Stimulated activated naive B cell treated with anti-CD40 and anti-IgM and Interleukin-4, amounts not matched to agents 10 μg/mL and 1 μg/mL and 100 μg/mL, for 72 hours (primary cell): ENCODE results near the gene DUS3L.

Source experiments
- ATAC-seq, 2 donors: fragments of 150-1000 bp; cut with Tn5 transposase; replicated peaks; 2 replicates each; pipeline ENCODE4 v1.10.0; 2021; ENCODE audit warnings: moderate library complexity in 1 of 2
- DNase-seq: peaks from one replicate; pipeline ENCODE4 v3.0.0; 2021
- H3K27ac Mint-ChIP-seq: one replicate; pipeline ENCODE4 v1.8.0; 2022; ENCODE audit warnings: mild to moderate bottlenecking, mixed read lengths
- H3K27me3 Mint-ChIP-seq, 2 donors: one replicate each; pipeline ENCODE4 v1.8.0; 2022; ENCODE audit warnings: mixed read lengths in 2 of 2
- H3K36me3 Mint-ChIP-seq, 2 donors: one replicate each; pipeline ENCODE4 v1.8.0; 2022; ENCODE audit warnings: mixed read lengths in 2 of 2, mild to moderate bottlenecking in 1 of 2
- H3K4me1 Mint-ChIP-seq, 2 donors: one replicate each; pipeline ENCODE4 v1.8.0; 2022; ENCODE audit warnings: mixed read lengths in 2 of 2, mild to moderate bottlenecking in 1 of 2
- H3K4me3 Mint-ChIP-seq, 2 donors: one replicate each; pipeline ENCODE4 v1.8.0; 2022; ENCODE audit warnings: mild to moderate bottlenecking in 2 of 2, mixed read lengths in 2 of 2, moderate library complexity in 1 of 2
- H3K9me3 Mint-ChIP-seq, 2 donors: one replicate each; pipeline ENCODE4 v1.8.0; 2022; ENCODE audit warnings: mixed read lengths in 2 of 2, mild to moderate bottlenecking in 1 of 2

DUS3L gene

DNA sequence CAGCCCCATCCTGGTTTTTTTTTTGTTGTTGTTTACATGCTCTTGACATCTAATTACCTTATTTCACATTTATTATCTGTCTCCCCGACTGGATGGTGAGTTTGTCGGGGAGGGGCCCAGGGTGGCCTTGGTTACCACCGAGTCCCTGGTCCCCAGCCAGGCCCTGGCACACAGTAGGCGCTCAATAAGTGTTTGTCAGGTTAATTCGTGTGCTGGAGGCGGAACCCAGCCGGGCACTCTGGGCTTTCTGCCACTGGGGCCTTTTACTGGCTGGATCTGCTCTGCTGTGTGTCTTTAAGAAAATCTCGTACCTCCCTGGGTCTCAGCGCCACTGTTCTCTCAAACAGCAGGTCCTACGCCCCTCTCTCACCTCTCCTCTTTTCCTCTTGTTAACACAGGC, 18.5 kb upstream of the DUS3L start:
- Mint-ChIP-seq H3K27me3 (peaks cover 2 to 7% of the 10 kb centered on the region in 2 donors), H3K36me3 (no peaks in the 10 kb centered on the region), H3K27ac (no peak overlapping the region), H3K4me3 (no peak overlapping the region), H3K4me1 (peaks cover 0 to 2% of the 10 kb centered on the region in 2 donors), H3K9me3 (peaks cover 0 to 2% of the 10 kb centered on the region in 2 donors)
- no peak for ATAC-seq
- DNase-seq, result no peak

DNA sequence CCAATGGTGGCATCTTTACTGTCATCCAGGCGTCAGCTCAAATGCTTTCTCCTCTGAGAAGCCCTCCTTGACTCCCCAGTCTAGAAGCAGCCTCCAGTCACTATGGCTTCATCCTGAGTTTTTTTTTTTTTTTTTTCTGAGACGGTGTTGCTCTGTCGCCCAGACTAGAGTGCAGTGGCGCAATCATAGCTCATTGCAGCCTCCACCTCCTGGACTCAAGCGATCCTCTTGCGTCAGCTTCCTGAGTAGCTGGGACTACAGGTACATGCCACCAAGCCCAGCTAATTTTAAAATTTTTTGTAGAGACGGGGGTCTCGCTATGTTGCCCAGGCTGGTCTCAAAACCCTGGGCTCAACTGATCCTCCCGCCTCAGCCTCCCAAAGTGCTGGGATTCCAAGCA, 18.1 kb upstream of the DUS3L start:
- peaks cover 6 to 11% of the 10 kb centered on the region in 2 donors for H3K27me3 Mint-ChIP-seq
- ATAC-seq (no peak), DNase-seq (no peak)
- H3K9me3 Mint-ChIP-seq, result peaks cover 0 to 1% of the 10 kb centered on the region in 2 donors
- no peak overlapping the region for H3K27ac Mint-ChIP-seq
- H3K36me3 Mint-ChIP-seq, result peaks cover 0 to 2% of the 10 kb centered on the region in 2 donors
- no peak overlapping the region for H3K4me3 Mint-ChIP-seq
- H3K4me1 Mint-ChIP-seq, result peaks cover 3 to 7% of the 10 kb centered on the region in 2 donors

DNA sequence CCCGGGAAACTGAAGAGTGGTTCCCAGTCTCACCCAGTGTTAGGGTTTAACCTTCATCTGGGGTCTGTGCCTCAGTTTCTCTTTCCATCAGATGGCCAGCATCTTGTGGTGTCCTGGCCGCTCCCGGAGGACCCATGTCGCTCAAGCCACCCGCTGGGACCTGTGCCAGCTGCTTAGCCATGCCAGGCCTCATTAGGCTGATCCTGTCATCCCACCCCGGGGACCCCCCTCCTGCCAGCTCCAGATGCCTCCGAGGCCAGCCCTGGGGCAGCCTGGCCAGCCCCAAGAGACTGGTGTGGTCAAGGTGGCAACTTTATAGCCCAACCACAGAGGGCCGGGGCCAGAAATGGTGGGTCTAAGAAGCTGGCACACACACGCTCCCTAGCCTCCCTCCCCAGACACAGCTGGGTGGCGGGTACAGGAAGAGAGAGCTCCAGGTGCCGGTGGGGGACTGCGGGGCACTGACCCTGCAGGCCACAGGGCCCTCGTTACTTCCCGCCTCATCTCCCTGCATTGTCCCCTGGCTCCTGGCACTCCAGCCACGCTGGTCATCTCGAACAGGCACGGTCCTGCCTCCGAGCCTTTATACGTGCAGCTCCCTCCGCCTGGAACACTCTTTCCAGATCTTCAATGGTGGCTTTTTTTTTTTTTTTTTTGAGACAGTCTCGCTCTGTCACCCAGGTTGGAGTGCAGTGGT, 17.3 kb upstream of the DUS3L start:
- DNase-seq (no peak), ATAC-seq (no peak)
- H3K27me3 Mint-ChIP-seq, result peaks cover 11 to 19% of the 10 kb centered on the region in 2 donors
- peaks cover 7 to 14% of the 10 kb centered on the region in 2 donors for H3K4me1 Mint-ChIP-seq
- H3K36me3 Mint-ChIP-seq, result peaks cover 0 to 4% of the 10 kb centered on the region in 2 donors
- no peak overlapping the region for H3K4me3 Mint-ChIP-seq
- H3K27ac Mint-ChIP-seq, result no peak overlapping the region
- no peaks in the 10 kb centered on the region for H3K9me3 Mint-ChIP-seq

DNA sequence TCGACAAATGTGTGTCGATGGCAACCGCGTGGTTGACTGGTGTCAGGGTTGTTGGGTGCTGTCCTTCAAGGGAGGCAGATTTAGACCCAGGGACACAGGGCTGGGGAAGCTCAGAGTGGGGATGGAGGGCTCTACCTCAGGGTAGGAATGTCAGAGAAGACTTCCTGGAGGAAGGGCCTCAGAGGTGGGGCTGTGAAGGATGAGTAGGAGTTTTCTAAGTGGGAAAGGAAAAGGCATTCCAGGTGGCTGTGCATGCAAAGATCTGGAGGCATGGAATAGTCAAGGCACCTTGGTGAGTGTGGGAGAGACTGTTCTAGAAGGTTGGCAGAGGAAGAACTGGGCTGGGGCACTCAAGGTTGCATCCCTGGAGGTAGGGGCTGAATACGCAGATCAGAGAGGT, 15.9 kb upstream of the DUS3L start:
- H3K4me3 Mint-ChIP-seq, result no peak overlapping the region
- peaks cover 14 to 26% of the 10 kb centered on the region in 2 donors for H3K4me1 Mint-ChIP-seq
- ATAC-seq (no peak), DNase-seq (no peak)
- H3K27me3 Mint-ChIP-seq, result peaks cover 20 to 33% of the 10 kb centered on the region in 2 donors
- peak overlapping the region; percentile 15 for H3K27ac Mint-ChIP-seq
- no peaks in the 10 kb centered on the region for H3K9me3 Mint-ChIP-seq
- H3K36me3 Mint-ChIP-seq, result peaks cover 0 to 4% of the 10 kb centered on the region in 2 donors

DNA sequence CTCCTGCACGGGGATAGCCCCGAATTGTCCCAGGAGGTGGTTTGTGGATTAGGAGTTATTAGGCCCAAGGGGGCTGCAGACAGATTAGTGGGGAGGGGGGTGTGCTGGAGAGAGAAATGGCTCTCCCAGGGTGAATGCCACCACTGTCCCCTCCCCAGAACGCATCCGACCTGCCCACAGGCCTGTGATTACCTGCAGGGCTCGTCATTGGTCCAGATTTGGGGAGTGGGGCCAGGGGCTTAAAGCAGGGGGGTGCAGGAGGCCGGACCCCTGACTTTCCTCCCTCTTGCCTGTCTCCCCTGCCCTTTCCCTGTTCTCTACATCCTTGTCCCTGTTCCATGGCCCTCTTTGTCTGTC, 15.1 kb upstream of the DUS3L start:
- no peaks in the 10 kb centered on the region for H3K9me3 Mint-ChIP-seq
- H3K4me3 Mint-ChIP-seq, result no peak overlapping the region
- peaks cover 23 to 41% of the 10 kb centered on the region in 2 donors for H3K27me3 Mint-ChIP-seq
- DNase-seq (no peak), ATAC-seq (no peak)
- peaks cover 0 to 4% of the 10 kb centered on the region in 2 donors for H3K36me3 Mint-ChIP-seq
- H3K4me1 Mint-ChIP-seq, result peaks cover 16 to 29% of the 10 kb centered on the region in 2 donors
- H3K27ac Mint-ChIP-seq, result no peak overlapping the region

DNA sequence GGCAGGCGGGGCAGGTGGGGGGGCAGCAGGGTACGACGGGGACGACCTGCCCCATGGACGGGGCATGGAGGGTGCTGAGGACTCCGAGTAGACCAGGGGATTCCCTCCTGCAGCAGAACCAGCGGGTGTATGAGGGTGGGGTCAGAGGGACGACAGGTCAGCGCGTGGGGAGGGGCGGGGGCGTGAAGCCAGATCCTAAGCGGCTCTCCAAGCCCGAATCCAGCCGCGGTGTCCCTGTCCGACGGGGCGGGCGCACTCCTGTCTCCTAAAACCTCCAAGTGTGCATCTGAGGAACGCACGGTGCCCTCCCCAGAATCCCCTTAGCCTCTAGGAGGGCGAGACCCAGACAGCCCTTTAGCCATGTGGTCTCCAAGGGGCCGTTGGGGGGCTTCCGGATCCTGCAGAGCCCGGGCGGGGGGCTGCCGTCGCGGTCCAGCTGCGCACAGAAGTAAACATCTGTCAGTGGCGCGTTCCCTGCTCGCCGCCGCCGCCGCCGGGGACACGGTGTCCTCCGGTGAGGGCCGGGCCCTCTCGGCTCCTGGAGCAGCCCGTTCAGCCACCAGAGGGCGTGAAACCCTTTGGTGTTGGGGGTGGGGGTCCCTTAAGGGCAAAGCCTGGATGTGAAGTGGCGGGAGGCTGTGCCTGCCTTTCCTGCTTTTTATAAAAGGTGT, 14.6 kb upstream of the DUS3L start:
- no peak for DNase-seq
- H3K27ac Mint-ChIP-seq, result no peak overlapping the region
- H3K4me1 Mint-ChIP-seq, result peaks cover 16 to 29% of the 10 kb centered on the region in 2 donors
- H3K36me3 Mint-ChIP-seq, result peaks cover 0 to 4% of the 10 kb centered on the region in 2 donors
- H3K9me3 Mint-ChIP-seq, result no peaks in the 10 kb centered on the region
- H3K27me3 Mint-ChIP-seq, result peaks cover 26 to 46% of the 10 kb centered on the region in 2 donors
- peak overlapping the region; percentile 25 to 37 for H3K4me3 Mint-ChIP-seq
- peak; percentile 31 to 37 for ATAC-seq

DNA sequence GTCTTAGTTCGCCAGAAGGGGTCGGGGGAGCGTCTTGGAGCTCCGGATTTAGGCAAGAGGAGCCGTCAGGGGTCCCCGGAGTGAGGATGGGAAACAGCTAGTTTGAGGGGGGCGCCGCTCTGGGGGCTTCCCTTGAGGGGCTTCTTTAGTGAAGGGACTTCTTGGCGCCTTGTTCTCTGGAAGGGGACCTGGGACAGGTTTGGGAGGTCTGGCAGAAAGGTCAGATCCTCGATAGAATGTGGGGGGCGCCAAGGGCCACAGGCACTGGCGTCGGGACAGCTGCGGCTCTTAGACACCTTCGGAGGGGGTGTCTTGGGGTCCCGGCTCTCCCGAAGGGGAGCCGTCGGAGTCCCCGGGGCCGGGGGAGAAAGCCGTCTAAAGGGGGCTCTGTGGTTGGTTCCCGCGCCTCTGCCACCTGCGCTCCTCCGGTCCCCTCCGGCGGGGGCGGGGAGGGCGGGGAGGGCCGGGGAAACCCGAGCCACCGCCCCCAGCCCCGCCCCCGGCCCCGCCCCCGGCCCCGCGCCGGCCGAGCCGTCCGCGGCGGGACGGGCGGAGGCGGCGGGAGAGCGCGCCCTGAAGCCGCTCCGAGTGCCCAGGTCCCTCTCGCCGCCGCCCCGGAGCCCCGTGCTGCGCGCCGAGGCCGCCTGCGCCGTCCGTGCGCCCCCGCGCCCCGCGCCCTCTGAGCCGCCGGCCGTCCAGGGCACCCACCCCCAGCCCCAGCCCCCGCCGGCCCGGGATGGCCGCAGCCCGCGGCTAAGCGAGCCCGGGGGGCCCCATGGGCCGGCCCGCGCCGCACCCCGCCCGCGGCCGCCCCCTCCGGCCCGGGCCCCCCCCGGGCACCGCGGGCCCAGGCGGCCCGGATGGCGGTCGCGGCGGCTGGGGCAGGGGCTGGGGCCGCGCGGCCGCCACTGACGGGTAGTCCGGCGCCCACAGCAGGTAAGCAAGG, 13.8 kb upstream of the DUS3L start, which contains the start of gene NRTN:
Gene NRTN, plus strand, starts transcription at position 552 of the 946 bp plus-strand sequence. CDS start 19,099 bp downstream, outside the sequence.
- H3K36me3 Mint-ChIP-seq, result peaks cover 0 to 4% of the 10 kb centered on the region in 2 donors
- DNase-seq (no peak), ATAC-seq (peak; percentile 6 to 8)
- H3K4me3 Mint-ChIP-seq, result peak within 1 kb of the TSS; percentile 74 to 81
- peaks cover 28 to 54% of the 10 kb centered on the region in 2 donors for H3K27me3 Mint-ChIP-seq
- no peaks in the 10 kb centered on the region for H3K9me3 Mint-ChIP-seq
- peaks cover 18 to 29% of the 10 kb centered on the region in 2 donors for H3K4me1 Mint-ChIP-seq
- peak within 1 kb of the TSS; percentile 89 for H3K27ac Mint-ChIP-seq

DNA sequence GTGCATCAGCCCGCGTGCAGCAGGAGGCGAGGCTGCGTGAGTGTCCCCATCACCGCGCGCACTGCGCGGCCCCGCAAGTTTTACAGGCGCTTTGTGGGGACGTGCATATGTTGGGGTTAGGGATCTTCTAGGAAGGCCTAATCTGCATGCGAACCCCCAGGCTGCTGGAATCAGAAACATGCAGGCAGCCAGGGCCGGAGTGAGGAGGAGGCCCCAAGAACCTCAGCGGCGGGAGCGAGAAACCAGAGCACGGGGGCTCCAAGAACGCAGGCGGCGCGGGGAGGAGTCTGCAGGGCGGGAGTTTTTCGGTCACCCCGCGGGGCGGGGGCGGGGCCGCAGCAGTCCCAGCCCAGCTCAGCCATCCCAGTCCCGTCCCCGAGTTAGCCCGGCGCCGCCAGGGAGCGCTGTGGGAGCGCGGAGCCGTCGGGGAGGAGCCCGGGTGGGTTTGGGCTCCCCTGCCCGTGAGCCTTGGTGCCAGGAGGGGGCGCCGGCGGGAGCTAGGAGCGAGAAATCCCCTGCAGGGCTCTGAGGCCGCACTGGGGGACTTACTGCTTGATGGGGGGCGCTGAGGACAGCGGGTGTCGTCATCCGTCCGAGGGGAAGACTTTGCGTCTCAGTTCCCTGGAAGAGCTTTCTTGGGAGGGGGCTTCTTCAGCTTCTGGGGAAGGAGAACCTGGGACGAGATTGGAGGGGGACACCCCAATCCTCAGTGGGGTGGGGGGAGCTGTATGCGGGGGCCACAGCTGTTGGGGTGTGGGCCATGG, 13.0 kb upstream of the DUS3L start:
- H3K27ac Mint-ChIP-seq, result peak overlapping the region; percentile 89
- peaks cover 0 to 4% of the 10 kb centered on the region in 2 donors for H3K36me3 Mint-ChIP-seq
- peaks cover 36 to 58% of the 10 kb centered on the region in 2 donors for H3K27me3 Mint-ChIP-seq
- peak; percentile 94 to 96 for ATAC-seq
- H3K9me3 Mint-ChIP-seq, result no peaks in the 10 kb centered on the region
- peak overlapping the region; percentile 74 to 81 for H3K4me3 Mint-ChIP-seq
- peak; percentile 88 for DNase-seq
- H3K4me1 Mint-ChIP-seq, result peaks cover 18 to 29% of the 10 kb centered on the region in 2 donors

DNA sequence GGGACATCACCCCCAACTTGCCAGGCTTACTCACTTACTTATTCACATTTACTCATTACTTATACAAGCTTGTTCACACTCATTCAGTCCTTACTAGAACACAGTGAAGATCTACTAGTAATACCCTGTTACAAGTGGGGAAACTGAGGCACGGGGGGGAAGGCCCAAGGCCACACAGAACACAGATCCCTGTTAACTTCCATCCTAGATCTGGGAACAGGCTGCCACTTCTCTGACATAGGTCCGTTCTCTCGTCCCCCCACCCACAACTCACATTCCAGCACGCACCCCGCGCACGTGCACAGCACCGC, 12.4 kb upstream of the DUS3L start:
- Mint-ChIP-seq H3K4me1 (peaks cover 18 to 29% of the 10 kb centered on the region in 2 donors), H3K4me3 (peak overlapping the region; percentile 72 to 81), H3K36me3 (peaks cover 0 to 4% of the 10 kb centered on the region in 2 donors), H3K27me3 (peaks cover 41 to 63% of the 10 kb centered on the region in 2 donors), H3K27ac (peak overlapping the region; percentile 43), H3K9me3 (no peaks in the 10 kb centered on the region)
- ATAC-seq (no peak), DNase-seq (no peak)

DNA sequence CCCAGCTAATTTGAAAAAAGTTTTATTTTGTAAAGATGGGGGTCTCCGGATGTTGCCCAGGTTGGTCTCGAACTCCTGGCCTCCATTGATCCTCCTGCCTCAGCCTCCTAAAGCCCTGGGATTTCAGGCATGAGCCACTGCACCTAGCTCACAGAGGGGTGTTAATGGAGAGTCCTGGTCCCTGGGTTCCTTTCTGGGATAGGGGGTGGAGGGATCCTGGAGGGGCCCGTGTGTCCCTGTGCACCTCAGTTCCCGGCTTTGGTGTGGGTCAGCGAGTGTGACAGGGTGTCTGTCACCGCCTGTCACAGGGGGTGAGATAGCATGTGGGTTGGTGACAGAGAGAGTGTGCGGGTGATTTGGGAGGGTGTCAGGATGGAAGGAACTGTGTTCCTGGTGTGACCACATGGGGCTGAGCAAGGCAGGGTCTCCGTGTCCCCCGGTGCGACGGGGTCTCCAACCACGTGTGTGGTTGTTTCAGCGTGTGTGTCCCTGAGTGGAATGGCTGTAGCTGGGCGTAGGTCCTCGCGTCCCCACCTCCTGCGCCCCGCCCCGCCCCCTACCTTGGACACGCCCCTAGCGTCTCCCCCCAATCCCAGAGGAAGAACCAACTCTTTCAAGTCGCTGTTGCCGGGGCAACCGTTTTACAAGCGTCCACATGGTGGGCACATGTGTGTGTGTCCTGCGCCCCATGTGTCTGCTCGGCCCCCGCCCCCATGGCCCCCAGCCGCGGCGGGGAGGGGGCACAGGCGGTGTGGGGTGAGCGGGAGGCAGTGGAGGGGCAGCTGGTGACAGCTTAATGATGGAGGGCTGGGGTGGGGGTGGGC, 11.0 kb upstream of the DUS3L start:
- peak overlapping the region in 1 of 2 donors; percentile 59 for H3K4me3 Mint-ChIP-seq
- peaks cover 0 to 4% of the 10 kb centered on the region in 2 donors for H3K36me3 Mint-ChIP-seq
- DNase-seq (no peak), ATAC-seq (no peak)
- H3K27ac Mint-ChIP-seq, result no peak overlapping the region
- peaks cover 18 to 29% of the 10 kb centered on the region in 2 donors for H3K4me1 Mint-ChIP-seq
- no peaks in the 10 kb centered on the region for H3K9me3 Mint-ChIP-seq
- peaks cover 49 to 70% of the 10 kb centered on the region in 2 donors for H3K27me3 Mint-ChIP-seq

DNA sequence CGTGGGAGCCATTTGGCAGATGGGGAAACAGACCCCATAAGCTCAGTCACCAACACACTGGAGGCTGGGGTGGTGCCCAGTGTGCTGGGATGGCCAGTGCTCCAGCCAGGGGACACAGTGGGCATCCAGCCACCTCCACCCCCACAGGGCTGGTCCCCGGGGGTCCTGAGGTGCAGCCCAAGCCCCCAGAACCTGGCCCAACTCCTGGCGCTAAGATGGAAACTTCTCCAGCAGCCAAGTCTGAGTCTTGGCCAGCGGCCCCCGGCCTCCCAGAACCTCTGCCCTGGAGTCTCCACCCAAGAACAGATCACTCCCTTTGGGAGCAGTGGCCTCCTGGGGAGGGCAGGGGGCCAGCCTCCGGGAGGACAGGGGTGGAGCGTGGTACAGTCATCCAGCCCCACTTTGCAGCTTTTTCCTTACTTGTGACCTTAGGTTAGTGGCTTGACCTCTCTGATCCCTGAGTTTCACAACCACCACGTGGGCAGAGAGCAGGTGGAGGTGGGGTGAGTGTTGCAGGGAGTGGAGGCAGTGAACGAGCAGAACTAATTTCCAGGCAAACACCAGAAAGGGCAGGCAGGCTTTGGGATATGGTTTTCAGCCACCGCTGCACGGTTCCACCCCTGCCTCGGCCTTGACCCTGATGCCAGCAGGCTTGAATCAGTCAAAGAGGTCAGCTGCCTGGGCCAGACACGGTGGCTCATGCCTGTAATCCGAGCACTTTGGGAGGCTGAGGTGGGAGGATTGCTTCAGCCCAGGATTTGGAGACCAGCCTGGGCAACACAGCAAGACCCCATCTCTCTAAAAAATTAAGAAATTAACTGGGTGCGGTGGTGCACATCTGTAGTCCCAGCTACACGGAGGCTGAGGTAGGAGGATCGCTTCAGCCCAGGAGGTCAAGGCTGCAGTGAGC, 9.7 kb upstream of the DUS3L start:
- DNase-seq (no peak), ATAC-seq (no peak)
- H3K27me3 Mint-ChIP-seq, result peaks cover 54 to 70% of the 10 kb centered on the region in 2 donors
- H3K27ac Mint-ChIP-seq, result no peak overlapping the region
- H3K4me3 Mint-ChIP-seq, result no peak overlapping the region
- peaks cover 18 to 29% of the 10 kb centered on the region in 2 donors for H3K4me1 Mint-ChIP-seq
- no peaks in the 10 kb centered on the region for H3K9me3 Mint-ChIP-seq
- peaks cover 0 to 4% of the 10 kb centered on the region in 2 donors for H3K36me3 Mint-ChIP-seq
